GM18508 (cell line): ENCODE results near the gene GOPC.
"Not testable (repeated sequence)": the region's sequence is repeated elsewhere in the genome, so short reads cannot be mapped to it uniquely, and the experiment has no call there.

Experiments
- ATAC-seq: cut with Tn5 transposase; IDR thresholded peaks from one replicate; pipeline ENCODE4 v1.9.1; 2021; ENCODE audit warnings: moderate number of reproducible peaks; ENCODE audit not compliant: insufficient read depth, unreplicated experiment

The GOPC gene

GRCh38 chr6:117521791-117522502 is 80.4 kb downstream of the GOPC start:
- ATAC-seq = no peak

- ATAC-seq = no peak
Measured at GRCh38 chr6:117520603-117521395, 81.5 kb downstream of the GOPC start.

GRCh38 chr6:117518870-117519269 is 83.4 kb downstream of the GOPC start:
- no peak for ATAC-seq

- ATAC-seq = not testable (repeated sequence)
Measured at GRCh38 chr6:117517995-117518394, 84.3 kb downstream of the GOPC start.

- no peak for ATAC-seq
Measured at GRCh38 chr6:117515326-117515725, 87.0 kb downstream of the GOPC start.

- no peak for ATAC-seq
Measured at GRCh38 chr6:117514655-117515054, 87.7 kb downstream of the GOPC start.

- ATAC-seq = no peak
Measured at GRCh38 chr6:117513778-117514365, 88.4 kb downstream of the GOPC start.

- ATAC-seq = no peak
Measured at GRCh38 chr6:117512987-117513573, 89.2 kb downstream of the GOPC start.

GRCh38 chr6:117512056-117512828 is 90.1 kb downstream of the GOPC start:
- no peak for ATAC-seq
